Midbrain (tissue), 1 donor: Measurements from ENCODE around the gene MED6.

Experiments used
- DNase-seq: peaks from one replicate; lab custom pipeline; 2025; lab: John Stamatoyannopoulos, UW

MED6 gene

GRCh38 chr14:70600382-70601157, at the start of gene MED6:
Gene MED6 (minus strand): TSS chr14:70600655. CDS start chr14:70600637, 18 bp downstream.
- peak; percentile 92 for DNase-seq

GRCh38 chr14:70649803-70650202, 49.3 kb upstream of the MED6 start:
- DNase-seq: no peak

GRCh38 chr14:70648346-70648745, 47.9 kb upstream of the MED6 start:
- DNase-seq: no peak

- DNase-seq: no peak
These were observed 46.2 kb upstream of the MED6 start for GRCh38 chr14:70646705-70647104.

- no peak for DNase-seq
These were observed 45.4 kb upstream of the MED6 start for GRCh38 chr14:70645892-70646291.

GRCh38 chr14:70643967-70644366, 43.5 kb upstream of the MED6 start:
- no peak for DNase-seq

GRCh38 chr14:70642303-70643235, 42.1 kb upstream of the MED6 start:
- no peak for DNase-seq

GRCh38 chr14:70641548-70642302, 41.3 kb upstream of the MED6 start, which contains the start of gene TTC9:
Gene TTC9 (plus strand): TSS chr14:70641916. CDS start chr14:70642130, 214 bp downstream.
- DNase-seq: no peak

- no peak for DNase-seq
These were observed 40.6 kb upstream of the MED6 start for GRCh38 chr14:70640938-70641547.

GRCh38 chr14:70638416-70638815, 38.0 kb upstream of the MED6 start:
- DNase-seq: no peak

GRCh38 chr14:70635971-70636595, 35.6 kb upstream of the MED6 start:
- DNase-seq: no peak

GRCh38 chr14:70631948-70632347, 31.5 kb upstream of the MED6 start:
- no peak for DNase-seq

GRCh38 chr14:70624972-70625371, 24.5 kb upstream of the MED6 start:
- no peak for DNase-seq

- no peak for DNase-seq
These were observed 21.8 kb upstream of the MED6 start for GRCh38 chr14:70622111-70622712.

- no peak for DNase-seq
These were observed 19.3 kb upstream of the MED6 start for GRCh38 chr14:70619708-70620107.

- no peak for DNase-seq
These were observed 17.9 kb upstream of the MED6 start for GRCh38 chr14:70618314-70618713.

- DNase-seq: no peak
These were observed 16.2 kb upstream of the MED6 start for GRCh38 chr14:70616646-70617045.

GRCh38 chr14:70611216-70611615, 10.8 kb upstream of the MED6 start:
- no peak for DNase-seq

GRCh38 chr14:70602254-70602653, 1.8 kb upstream of the MED6 start:
- DNase-seq: no peak

- DNase-seq: no peak
These were observed 707 bp upstream of the MED6 start for GRCh38 chr14:70601162-70601561.

GRCh38 chr14:70599345-70599744, 1.1 kb downstream of the MED6 start:
- no peak for DNase-seq
